ENCODE data around the gene RWDD3.
A peak's percentile ranks its signal among the peaks of the same experiment; 100 is the strongest.

RWDD3 gene, protein sequence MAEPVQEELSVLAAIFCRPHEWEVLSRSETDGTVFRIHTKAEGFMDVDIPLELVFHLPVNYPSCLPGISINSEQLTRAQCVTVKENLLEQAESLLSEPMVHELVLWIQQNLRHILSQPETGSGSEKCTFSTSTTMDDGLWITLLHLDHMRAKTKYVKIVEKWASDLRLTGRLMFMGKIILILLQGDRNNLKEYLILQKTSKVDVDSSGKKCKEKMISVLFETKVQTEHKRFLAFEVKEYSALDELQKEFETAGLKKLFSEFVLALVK

DNA sequence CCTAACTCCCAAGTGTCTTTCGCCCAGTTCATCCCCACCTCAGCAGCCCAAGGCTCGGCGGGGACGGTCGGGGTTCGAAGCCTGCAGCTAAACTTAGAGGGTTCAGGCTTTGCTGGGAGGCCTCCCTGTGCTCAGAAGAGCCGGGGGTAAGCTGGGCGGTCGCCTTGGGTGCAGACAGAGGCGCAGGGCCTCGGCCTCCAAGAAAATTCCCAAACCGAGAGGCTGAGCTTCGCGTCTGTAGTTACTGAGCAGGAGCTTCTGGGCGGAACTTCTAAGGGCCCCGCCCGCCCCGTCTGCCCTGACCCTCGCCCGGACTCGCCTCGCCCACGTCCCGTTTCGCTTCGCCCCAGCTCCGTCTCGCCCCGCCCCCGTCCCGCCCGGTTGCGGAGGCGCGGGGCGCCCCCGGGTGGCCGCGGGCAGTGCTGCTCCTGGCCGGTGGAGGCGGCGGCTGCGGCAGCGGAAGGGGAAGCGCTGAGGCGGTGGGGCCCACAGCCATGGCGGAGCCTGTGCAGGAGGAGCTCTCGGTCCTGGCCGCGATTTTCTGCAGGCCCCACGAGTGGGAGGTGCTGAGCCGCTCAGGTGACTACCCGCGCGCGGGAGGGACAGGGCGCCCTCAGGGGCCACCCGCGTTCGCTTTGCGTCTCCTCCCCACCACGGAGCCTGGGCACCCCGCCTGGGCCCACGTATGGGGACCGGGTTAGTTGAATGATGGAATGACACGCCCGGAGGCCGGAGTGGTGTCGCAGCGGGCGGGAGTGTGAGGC lies at the start of gene RWDD3:
TSS of gene RWDD3 (plus strand) at position 474 of the 764 bp plus-strand sequence. CDS start at position 495, 21 bp downstream.
- peak; percentile 25 for DNase-seq

DNA sequence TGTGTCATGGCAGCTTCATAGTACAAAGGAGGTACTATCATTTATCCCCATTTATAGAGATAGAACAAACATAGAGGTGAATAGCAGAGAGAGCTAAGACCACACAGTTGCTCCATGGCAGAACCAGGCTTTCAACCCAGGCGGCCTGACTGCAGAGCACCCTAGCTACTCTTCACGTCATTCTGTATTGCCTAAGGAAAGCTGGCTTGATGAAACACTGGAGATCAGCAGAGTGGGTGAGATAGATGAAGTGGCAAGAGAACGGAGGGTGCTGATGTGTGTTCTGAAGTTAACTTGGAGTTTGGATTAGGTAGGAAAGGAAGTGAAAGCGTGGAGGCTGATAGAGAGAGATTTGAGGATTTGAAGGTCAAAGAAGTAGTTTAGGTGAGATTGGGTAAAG lies 47.9 kb upstream of the RWDD3 start:
- no peak for DNase-seq

DNA sequence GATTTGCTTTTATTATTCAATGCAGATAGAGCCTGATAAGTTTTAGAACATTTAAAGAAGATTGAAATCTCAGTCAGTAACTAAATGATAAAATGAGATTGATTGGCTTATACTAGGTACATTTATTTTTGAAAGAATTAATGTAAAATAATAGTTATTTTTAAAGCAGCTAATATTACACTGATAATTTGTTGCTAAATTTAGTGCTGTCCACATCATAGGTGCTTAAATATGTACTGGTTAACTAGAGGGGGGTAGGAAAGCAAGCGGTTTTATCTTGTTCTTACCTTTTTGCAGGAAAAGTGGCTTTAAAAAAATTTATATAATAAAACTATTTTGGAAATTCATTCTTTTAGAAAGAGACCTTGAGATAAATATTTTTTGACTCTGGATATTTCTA lies 40.4 kb upstream of the RWDD3 start:
- DNase-seq = no peak

DNA sequence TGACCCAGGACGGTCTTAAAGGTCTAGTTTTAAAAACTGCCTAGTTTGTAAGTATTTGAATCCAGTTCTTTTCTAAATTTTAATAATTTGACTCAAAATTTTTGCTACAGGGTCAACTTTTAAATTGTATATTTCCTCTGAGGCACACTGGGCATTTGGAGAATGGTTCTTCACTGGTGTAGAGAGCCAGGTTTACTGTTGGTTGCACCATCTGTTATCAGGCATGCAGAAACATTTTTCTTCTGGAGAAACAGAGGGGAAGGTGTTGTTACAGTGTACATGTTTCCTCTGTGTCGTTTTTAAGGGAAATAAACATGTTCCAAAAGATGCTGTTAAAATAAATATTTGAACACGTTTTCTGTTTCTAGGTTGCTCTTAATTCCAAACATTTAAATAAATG lies 39.0 kb upstream of the RWDD3 start:
- no peak for DNase-seq

DNA sequence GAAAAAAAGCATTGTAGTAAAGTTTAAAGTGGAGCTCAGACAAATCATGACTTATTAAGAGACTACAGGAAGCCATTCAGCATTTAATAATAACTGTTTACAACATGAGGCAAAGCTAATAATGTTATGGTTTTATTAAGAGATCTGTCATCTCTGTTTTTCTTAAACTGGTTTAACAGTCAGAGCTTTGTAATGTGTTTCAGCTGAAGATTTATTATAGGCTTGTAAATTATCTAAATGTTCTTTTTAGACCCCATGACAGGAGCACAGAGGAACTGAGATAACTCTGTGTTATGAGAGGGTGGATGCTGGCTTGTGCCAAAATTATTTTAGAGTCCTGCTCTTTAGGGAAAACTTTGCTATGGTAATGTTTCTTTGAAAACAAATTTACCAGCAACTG lies 38.0 kb upstream of the RWDD3 start:
- DNase-seq = no peak

DNA sequence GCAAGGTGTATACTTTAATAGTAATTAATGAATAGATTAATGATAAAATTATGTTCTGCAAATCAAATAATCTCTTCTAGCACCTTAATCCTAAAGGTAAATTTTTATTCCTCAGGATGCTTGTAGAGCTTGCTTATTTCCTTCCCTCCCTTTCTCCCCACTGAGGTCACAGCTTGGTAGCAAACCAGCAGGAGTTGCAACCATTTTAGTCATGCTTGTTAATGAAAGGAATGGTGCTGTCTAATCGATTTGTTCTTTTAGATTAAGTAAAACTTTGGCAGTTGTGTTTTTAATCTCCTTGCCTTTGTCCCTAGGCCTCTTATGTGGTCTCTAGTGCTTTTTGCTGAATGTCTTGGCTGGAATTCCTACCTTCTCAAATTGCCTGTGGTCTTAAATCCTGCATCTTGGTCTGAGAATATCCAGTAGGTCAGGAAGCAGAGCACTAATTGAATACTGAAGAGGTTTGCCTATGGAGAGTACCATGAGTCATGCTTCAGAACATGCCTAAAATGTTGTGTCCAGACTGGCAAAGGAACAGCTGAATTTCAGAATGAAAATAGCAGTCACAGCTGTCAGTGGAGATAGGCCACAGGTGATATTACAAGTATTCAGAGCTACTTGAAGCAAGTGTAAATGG lies 36.3 kb upstream of the RWDD3 start:
- no peak for DNase-seq

DNA sequence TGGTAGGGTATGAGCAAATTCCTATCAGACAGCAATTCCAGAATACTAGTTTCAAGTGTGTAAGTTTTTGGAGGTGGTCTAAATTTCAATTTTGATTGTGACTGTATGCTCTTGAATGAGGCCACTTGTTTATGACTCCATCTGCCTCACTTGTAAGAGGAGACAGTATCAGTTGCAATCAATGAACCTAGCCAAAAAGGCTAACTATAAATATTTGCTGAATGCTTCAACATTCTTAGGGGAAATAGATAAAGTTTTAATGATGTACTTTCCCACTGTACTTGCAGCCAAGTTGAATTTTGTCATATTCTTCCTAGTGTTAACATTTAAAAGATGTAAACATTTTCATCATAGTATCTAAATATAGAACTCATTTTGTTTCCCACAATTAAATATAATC lies 32.1 kb upstream of the RWDD3 start:
- no peak for DNase-seq

DNA sequence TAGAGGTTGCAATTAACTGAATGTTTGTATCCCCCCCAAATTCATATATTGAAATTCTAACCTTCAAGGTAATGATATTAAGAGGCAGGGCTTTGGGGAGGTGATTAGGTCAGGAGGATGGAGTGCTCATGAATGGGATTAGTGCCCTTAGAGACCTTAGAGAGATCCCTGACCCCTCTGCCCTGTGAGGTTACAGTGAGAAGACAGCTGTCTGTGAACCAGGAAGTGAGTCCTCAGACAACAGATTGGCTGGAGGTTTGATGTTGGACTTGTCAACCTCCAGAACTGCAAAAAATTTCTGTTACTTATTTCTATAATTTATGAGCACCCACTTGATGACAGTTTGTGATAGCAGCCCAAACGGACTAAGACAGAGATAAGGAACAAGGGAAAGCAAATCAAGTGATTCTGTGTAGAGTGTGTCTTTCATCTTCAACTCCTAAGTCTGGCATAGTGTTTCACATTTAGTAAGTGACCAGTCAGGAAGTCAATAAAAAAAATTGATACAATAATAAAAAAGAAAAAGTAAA lies 30.0 kb upstream of the RWDD3 start:
- DNase-seq = no peak

DNA sequence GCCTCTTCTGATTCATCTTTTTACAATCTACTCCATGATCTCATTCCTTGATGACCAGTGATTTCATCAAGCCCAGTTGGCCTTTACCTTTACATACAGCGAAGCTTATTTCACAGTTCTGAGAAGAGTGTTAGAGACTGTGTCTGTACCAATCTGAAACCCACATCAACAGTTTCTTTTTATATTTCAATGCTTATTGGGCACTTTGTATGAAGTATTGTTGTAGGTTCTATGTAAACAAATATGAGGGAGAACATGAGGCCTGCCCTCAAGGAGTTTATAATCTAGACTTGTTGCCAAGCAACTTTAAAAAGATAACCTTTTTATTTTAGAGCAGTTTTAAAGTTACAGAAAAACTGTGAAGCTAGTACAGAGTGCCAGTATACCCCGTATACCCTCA lies 27.5 kb upstream of the RWDD3 start:
- DNase-seq = no peak

DNA sequence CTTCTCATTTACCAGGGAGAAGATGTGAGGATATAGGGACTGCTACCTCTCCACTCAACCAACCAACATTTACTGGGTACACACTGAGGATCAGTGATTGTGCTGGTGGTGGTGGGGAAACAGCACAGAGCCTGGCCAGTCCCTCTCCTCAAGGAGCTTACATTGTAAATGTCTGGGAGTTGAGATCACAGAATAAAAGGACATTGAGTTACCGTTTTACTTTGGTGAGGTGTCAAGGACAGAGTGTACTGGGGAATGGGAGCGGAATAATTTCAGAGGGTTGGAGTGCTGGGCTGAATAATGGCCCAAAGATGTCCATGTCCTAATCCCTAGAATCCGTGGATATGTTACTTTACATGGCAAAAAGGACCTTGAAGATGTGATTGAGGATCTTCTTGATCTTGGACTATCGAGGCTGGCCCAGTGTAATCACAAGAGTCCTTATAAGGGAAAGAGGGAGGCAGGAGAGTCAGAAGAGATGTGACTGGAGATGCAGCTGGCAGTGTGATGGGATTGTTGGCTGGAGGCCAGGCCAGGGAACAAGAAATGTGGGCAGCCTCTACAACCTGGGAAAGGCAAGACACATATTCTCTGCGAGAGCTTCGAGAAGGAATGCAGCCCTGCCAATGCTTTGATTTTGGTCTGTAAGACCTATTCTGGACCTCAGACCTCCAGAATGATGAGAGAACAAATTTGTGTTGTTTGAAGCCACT lies 26.6 kb upstream of the RWDD3 start:
- no peak for DNase-seq

DNA sequence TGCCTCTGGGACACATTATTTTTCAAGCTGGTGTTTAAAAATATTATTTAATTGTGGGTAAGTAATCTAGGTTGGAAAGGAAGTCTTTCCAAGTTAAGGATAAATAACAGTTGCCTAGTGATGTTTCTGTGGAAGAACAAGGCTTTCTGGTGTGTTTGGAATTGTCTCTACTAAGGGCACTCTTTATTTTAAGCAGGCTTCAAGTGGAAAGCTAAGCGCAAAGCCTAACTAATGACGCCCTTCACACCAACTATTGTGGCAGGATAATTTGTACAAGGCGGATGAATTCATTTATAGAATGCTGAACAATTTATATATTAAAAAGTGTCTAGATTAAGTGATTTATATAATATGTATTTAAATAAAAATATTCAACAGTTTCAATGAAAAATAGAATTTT lies 25.1 kb upstream of the RWDD3 start:
- DNase-seq = no peak

DNA sequence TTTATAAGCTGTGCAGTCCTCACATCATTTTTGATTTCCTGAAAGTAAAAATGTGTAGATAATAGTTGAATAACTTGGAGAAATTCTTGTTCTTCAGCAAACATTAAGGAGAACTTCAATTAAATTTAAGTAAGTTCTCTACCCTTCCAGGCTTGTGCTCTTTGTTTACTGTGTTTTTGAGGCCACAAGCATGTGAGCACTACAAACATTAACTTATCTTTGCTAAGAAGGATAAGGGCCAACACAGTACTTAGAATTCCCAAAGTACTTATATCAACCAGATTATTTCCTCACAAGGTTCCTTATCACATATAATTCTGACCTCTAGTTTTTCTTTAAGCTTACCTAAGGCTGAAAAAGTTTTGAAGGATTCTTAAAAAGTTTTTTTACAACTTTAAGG lies 24.7 kb upstream of the RWDD3 start:
- no peak for DNase-seq

DNA sequence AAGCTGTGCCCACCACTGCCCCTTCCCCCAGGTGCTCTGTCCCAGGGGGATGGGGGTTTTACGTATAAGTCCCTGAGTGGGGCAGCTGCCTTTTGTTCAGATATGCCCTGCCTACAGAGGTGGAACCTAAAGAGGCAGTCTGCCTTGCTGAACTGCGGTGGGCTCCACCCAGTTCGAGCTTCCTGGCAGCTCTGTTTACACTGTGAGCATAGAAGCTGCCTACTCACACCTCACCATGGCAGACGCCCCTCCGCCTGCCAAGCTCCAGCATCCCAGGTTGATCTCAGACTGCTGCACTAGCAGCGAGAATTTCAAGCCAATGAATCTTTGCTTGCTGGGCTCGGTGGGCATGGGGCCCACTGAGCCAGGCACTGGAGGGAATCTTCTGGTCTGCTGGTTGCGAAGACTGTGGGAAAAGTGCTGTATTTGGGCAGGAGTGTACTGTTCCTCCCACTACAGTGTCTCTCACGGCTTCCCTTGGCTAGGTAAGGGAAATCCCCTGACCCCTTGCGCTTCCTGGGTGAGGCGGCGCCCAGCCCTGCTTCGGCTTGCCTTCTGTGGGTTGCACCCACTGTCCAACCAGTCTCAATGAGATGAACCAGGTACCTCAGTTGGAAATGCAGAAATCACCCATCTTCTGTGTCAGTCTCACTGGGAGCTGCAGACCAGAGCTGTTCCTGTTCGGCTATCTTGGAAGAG lies 17.6 kb upstream of the RWDD3 start:
- DNase-seq = no peak

DNA sequence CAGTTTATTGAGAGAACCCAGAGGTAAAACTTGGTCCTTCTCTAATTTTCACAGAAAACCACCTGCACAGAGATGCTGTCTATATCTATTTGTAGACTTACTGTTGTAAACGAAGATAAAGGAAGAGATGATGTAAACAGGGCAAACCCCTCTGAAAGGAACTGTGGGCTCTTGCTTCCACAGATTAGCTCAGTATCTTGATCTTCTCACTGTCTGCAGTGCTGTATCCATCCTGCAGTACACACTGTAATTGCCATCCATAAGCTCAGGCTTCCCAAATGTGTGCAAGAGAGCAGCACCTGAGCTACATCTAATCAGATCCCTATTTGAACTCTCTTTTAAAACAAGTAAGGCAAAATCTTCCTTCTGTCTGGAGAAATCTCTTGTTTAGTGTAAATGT lies 16.6 kb upstream of the RWDD3 start:
- DNase-seq = no peak

DNA sequence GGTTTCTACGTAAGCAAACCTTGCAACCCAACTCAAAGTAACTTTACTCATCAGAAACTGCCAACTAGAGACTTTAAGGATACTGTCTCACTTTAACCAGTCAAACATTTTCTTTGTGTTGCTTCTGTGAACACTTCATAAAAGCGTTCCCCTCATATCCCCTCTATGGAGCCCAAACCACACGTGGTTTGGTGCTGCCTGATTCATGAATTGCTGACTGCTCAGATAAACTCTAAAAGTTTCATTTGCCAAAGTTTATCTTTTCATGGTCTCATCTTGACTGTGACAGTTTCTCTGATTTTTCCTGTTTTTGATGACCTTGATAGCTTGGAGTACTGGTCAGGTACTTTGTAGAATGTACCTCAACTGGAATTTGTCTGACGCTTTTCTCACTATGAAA lies 14.6 kb upstream of the RWDD3 start:
- no peak for DNase-seq

DNA sequence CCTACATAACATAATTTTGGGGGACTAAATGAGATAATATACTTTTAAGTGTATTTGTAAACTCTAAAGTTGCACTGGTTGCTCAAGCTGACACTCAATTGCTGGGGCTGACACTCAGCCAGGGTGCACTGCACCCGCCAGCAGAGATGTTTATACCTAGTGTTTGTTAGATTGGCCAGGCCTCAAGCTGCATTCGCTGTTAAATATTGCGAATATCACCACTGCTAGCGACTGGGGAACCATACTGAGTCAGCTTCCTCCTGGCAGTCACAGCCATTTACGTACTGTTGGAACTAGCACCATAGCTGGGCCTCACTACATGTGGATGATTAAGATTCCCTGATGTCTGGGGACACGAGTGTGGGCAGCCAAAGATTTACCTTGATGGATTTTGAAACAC lies 12.7 kb upstream of the RWDD3 start:
- no peak for DNase-seq

DNA sequence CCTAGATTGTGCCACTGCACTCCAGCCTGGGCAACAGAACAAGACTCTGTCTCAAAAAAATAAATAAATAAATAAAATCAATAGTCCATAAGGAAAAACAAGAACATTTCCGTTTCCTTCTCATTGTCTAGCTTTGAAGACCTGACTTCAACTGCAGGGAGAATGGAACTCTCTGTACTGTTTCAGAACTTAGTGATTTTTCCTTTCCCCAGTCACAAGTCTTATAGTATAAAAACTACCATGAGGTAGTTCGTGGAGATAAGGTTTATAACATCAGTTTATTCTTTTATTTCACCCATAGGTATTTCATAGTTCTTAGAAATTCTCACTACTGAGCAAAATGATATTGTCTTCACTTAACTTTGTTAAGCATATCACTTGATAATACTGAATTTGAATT lies 11.4 kb upstream of the RWDD3 start:
- DNase-seq = no peak

DNA sequence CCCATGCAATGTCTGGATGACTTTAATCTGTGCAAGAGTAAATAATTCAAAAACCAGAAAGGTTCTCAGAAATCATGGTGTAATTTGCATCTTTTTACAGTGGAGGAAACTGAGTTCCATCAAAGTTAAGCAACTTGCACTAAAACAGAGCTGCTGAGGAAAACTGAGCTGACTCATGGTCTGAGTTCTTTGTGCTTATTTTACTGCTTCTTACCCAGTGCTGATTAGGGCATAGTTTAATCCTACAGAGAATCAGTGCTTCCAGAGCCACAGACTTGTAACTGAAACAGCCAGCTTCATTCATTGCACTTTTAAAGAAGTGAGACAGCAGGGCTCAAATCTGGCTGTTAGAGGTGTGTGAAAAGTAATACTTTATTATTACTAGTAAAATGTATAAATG lies 10.9 kb upstream of the RWDD3 start:
- no peak for DNase-seq

DNA sequence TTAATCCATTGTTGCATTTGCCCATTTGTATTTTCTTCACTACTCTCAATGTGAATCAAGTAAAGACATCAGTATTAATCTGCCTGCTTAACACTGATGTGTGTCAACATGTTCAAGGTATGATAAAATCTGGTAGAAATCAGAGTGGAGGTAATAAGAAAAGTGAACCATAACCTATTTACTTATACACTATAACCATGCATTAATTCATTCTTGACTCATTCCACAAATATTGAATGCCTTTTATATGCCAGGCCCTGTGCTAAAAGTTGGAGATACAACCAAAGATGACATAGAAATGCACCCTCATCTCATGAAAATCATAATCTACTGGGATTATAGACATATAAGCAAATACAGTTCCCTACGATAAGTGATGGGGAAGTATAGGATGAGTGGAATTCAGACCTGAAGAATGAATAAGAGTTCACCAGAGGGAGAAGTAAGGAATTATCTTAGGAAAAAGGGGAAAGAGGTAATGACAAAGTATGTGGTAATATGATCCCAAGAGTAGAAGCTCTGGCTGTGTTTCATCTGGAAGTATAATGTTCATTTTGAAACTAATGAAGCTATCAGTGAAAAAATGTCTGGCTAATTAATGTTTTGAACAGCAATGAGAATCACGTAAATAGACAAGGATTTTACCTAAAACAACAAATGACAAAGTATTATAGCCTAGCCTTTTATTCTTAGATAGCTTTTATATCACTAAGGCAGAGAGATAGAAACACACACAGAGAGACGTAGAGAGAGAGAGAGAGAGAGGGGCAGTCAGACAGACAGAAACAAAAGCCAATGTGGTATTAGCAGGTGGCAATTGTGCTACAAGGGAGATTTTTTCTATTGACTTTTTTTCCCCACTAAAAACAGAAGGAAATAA lies 7.0 kb upstream of the RWDD3 start:
- DNase-seq = no peak

DNA sequence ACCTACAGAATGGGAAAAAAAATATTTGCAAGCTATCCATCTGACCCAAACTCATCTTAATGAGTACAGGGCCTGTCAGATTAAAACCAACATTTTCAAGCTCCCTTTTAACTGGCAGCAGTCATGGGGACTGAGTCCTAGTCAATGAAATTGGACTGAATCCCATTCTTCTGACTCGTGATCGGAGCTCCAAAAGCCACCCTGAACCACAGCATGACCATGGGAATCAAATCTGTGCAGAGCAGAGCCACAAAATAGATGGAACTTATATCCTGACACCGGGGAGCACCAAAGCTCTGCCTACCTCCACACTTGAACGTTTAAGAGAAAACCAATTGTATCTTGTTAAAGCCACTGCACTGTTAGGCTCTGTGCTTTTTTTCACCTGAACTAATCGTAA lies 5.0 kb upstream of the RWDD3 start:
- DNase-seq = no peak

DNA sequence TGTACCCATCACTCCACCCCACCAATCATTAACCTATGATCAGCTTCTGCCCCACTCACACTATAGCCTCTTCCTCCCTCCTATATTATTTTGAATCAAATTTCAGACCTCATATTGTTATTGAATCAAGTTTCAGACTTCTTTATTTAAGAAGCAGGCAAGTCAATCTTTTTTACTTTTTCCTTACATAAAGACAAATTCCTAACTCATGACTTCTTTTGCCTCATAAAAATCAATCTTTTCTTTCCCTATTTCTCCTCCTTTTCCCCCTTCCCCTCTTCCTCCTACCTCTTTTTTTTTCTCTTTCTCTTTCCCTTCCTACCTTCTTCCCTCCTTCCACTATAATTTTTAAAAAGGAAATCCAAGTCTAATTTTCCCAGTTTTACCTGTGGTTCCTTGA lies 4.3 kb upstream of the RWDD3 start:
- no peak for DNase-seq

DNA sequence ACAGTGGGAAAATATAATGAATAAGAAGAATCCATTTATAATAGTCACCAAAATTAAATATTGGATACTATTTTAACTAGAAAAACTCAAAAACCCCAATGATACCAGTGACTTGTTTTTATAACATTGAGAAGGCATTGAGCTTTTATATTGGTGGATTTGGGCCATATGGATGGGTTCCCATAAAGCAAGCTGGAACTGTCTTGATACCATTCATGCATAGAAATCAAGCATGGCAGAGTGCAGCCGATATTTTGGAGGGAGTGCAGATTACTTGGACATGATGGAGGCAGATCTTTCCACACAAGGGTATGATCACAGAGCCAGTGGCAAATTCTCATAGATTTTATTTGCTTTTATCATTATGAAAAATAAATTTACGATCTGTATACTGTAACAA lies 3.8 kb upstream of the RWDD3 start:
- DNase-seq = no peak

All from NCI-H748 treated with DMSO at 0.1 percent for 48 hours (cell line).